ENCODE measurements around the gene GUF1. TPM values are rescaled to one million over a fixed set of nuclear protein-coding genes. Genes with fewer than 3 reads are reported as not detected.

Gene GUF1
- total and polyA plus RNA-seq, 2 experiments from 2014 or later: 15.4 to 39.9 TPM

DNA sequence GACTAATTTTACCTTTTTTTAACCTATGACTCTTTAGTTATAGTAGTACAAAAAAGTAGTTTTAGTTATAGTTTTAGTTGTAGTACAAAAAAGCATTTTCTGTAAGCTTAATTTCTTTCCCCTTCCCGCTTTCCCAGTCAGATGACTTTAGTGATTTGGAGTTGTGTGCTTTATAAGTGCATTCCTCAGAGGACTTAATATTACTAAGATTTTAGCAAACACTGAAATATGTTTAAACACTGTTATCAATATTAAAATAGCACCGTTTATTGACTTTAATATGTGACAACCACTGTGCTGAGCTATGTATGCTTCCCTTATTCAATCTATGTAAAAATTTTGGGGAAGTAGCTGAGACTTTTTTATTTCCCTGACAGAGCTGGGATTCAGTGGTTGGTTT, 22.8 kb downstream of the GUF1 start:
- Histone ChIP-seq H3F3A (replicated peaks; ENCODE audit: low read depth) (no peaks in the 10 kb centered on the region), H3K4me2 (no peak overlapping the region), H3K27ac (ENCODE audit: low read depth) (no peak overlapping the region), H3K9me2 (ENCODE audit: insufficient read depth) (no peaks in the 10 kb centered on the region), H3K4me3 (no peak overlapping the region), H3K4me1 (ENCODE audit: insufficient read depth) (no peaks in the 10 kb centered on the region), H3K36me3 (ENCODE audit: insufficient read depth) (peaks cover 8% of the 10 kb centered on the region; the same call in 1 of the 2 replicates), H3K79me2 (replicated peaks; ENCODE audit: insufficient read depth) (no peaks in the 10 kb centered on the region), H2AFZ (no peak overlapping the region), H4K20me1 (replicated peaks; ENCODE audit: insufficient read depth) (no peaks in the 10 kb centered on the region), H3K27me3 (ENCODE audit: insufficient read depth) (no peaks in the 10 kb centered on the region)
- no peak for ATAC-seq
- no peak overlapping the region for H3K4me3 Mint-ChIP-seq
- no peak for DNase-seq (ENCODE audit: low spot score)
- peaks cover 46% of the 10 kb centered on the region; the same call in 2 of the 3 replicates for H3K36me3 Mint-ChIP-seq (ENCODE audit: low read depth)
- TF ChIP-seq, protein P1, sequence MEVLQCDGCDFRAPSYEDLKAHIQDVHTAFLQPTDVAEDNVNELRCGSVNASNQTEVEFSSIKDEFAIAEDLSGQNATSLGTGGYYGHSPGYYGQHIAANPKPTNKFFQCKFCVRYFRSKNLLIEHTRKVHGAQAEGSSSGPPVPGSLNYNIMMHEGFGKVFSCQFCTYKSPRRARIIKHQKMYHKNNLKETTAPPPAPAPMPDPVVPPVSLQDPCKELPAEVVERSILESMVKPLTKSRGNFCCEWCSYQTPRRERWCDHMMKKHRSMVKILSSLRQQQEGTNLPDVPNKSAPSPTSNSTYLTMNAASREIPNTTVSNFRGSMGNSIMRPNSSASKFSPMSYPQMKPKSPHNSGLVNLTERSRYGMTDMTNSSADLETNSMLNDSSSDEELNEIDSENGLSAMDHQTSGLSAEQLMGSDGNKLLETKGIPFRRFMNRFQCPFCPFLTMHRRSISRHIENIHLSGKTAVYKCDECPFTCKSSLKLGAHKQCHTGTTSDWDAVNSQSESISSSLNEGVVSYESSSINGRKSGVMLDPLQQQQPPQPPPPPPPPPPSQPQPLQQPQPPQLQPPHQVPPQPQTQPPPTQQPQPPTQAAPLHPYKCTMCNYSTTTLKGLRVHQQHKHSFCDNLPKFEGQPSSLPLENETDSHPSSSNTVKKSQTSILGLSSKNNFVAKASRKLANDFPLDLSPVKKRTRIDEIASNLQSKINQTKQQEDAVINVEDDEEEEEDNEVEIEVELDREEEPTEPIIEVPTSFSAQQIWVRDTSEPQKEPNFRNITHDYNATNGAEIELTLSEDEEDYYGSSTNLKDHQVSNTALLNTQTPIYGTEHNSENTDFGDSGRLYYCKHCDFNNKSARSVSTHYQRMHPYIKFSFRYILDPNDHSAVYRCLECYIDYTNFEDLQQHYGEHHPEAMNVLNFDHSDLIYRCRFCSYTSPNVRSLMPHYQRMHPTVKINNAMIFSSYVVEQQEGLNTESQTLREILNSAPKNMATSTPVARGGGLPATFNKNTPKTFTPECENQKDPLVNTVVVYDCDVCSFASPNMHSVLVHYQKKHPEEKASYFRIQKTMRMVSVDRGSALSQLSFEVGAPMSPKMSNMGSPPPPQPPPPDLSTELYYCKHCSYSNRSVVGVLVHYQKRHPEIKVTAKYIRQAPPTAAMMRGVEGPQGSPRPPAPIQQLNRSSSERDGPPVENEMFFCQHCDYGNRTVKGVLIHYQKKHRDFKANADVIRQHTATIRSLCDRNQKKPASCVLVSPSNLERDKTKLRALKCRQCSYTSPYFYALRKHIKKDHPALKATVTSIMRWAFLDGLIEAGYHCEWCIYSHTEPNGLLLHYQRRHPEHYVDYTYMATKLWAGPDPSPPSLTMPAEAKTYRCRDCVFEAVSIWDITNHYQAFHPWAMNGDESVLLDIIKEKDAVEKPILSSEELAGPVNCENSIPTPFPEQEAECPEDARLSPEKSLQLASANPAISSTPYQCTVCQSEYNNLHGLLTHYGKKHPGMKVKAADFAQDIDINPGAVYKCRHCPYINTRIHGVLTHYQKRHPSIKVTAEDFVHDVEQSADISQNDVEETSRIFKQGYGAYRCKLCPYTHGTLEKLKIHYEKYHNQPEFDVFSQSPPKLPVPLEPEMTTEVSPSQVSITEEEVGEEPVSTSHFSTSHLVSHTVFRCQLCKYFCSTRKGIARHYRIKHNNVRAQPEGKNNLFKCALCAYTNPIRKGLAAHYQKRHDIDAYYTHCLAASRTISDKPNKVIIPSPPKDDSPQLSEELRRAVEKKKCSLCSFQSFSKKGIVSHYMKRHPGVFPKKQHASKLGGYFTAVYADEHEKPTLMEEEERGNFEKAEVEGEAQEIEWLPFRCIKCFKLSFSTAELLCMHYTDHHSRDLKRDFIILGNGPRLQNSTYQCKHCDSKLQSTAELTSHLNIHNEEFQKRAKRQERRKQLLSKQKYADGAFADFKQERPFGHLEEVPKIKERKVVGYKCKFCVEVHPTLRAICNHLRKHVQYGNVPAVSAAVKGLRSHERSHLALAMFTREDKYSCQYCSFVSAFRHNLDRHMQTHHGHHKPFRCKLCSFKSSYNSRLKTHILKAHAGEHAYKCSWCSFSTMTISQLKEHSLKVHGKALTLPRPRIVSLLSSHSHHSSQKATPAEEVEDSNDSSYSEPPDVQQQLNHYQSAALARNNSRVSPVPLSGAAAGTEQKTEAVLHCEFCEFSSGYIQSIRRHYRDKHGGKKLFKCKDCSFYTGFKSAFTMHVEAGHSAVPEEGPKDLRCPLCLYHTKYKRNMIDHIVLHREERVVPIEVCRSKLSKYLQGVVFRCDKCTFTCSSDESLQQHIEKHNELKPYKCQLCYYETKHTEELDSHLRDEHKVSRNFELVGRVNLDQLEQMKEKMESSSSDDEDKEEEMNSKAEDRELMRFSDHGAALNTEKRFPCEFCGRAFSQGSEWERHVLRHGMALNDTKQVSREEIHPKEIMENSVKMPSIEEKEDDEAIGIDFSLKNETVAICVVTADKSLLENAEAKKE (CRISPR knock-in tag; IDR thresholded peaks at IDR 0.05): no peak
- TF ChIP-seq EZH2phosphoT487 (IDR thresholded peaks at IDR 0.05; ENCODE audit: unreplicated experiment) (no peak), CREB1 (CRISPR knock-in tag; IDR thresholded peaks at IDR 0.05; ENCODE audit: low read depth) (no peak), REST (IDR thresholded peaks at IDR 0.05; ENCODE audit: unreplicated experiment) (no peak), CTCF (conservative IDR thresholded peaks at IDR 0.05; ENCODE audit: low read depth in 2 of 2) (no peak), JUNB (IDR thresholded peaks at IDR 0.05; ENCODE audit: unreplicated experiment) (no peak), NANOG (IDR thresholded peaks at IDR 0.05; ENCODE audit: borderline replicate concordance) (no peak), ZNF114 (CRISPR knock-in tag; IDR thresholded peaks at IDR 0.05) (no peak), POLR2AphosphoS5 (IDR thresholded peaks at IDR 0.05; ENCODE audit: low read depth) (no peak), STAT1 (IDR thresholded peaks at IDR 0.05; ENCODE audit: unreplicated experiment) (no peak), ZNF331 (CRISPR knock-in tag; IDR thresholded peaks at IDR 0.05; ENCODE audit: low read depth) (no peak), EZH2 (IDR thresholded peaks at IDR 0.05; ENCODE audit: low read depth, unreplicated experiment) (no peak)
- TF ChIP-seq, protein P2, sequence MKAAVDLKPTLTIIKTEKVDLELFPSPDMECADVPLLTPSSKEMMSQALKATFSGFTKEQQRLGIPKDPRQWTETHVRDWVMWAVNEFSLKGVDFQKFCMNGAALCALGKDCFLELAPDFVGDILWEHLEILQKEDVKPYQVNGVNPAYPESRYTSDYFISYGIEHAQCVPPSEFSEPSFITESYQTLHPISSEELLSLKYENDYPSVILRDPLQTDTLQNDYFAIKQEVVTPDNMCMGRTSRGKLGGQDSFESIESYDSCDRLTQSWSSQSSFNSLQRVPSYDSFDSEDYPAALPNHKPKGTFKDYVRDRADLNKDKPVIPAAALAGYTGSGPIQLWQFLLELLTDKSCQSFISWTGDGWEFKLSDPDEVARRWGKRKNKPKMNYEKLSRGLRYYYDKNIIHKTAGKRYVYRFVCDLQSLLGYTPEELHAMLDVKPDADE (IDR thresholded peaks at IDR 0.05): no peak
- H3K27me3 Mint-ChIP-seq (ENCODE audit: insufficient read depth, low read depth, poor library complexity): peaks cover 5% of the 10 kb centered on the region
- peak overlapping the region; percentile 67; the same call in 1 of the 2 replicates for H3K27ac Mint-ChIP-seq
- H3K4me1 Mint-ChIP-seq: peaks cover 5% of the 10 kb centered on the region
- no peaks in the 10 kb centered on the region for H3K9me3 Mint-ChIP-seq
